ENCODE data around the gene AMOTL2. TPM values are rescaled to one million over a fixed set of nuclear protein-coding genes. Genes with fewer than 3 reads are reported as not detected.
A peak's percentile ranks its signal among the peaks of the same experiment; 100 is the strongest.

The AMOTL2 gene
- total and polyA plus RNA-seq, 9 of the 15 experiments (the other 6 are each of a cell fraction or from before 2014, with no cell fraction given), result 0.12 to 0.31 TPM; not detected in 7

DNA sequence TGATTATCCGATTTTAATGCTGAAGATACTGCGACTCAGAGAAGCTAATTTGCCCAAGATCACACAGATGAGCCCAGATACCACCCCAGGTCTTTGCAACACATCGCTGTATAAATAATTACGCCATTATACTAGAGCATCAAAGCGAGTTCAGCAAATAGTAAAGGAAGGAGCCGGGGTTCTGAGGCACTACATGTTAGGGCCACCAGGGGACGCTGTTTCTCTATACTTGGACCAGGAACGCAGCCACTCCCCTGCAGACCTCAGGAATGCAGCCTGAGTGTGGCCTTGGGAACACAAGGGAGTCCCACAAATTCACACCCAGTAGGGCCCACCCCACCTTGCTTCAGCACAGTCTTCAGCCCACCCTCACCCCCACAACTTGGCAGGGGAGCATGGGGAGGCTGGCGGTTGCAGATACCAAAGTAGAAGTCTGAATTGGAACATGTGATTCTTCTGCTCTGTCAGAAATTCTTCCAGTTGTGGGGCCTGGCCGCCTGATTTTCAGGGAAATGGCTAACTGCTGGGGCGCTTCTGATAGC is 65.8 kb downstream of the AMOTL2 start (continued):
- TF ChIP-seq ETV5 (CRISPR knock-in tag; IDR thresholded peaks at IDR 0.05; ENCODE audit: low read depth), result no peak
- no peak for TF ChIP-seq ZNF263 (CRISPR knock-in tag; IDR thresholded peaks at IDR 0.05; ENCODE audit: borderline replicate concordance)
- TF ChIP-seq, protein P1, sequence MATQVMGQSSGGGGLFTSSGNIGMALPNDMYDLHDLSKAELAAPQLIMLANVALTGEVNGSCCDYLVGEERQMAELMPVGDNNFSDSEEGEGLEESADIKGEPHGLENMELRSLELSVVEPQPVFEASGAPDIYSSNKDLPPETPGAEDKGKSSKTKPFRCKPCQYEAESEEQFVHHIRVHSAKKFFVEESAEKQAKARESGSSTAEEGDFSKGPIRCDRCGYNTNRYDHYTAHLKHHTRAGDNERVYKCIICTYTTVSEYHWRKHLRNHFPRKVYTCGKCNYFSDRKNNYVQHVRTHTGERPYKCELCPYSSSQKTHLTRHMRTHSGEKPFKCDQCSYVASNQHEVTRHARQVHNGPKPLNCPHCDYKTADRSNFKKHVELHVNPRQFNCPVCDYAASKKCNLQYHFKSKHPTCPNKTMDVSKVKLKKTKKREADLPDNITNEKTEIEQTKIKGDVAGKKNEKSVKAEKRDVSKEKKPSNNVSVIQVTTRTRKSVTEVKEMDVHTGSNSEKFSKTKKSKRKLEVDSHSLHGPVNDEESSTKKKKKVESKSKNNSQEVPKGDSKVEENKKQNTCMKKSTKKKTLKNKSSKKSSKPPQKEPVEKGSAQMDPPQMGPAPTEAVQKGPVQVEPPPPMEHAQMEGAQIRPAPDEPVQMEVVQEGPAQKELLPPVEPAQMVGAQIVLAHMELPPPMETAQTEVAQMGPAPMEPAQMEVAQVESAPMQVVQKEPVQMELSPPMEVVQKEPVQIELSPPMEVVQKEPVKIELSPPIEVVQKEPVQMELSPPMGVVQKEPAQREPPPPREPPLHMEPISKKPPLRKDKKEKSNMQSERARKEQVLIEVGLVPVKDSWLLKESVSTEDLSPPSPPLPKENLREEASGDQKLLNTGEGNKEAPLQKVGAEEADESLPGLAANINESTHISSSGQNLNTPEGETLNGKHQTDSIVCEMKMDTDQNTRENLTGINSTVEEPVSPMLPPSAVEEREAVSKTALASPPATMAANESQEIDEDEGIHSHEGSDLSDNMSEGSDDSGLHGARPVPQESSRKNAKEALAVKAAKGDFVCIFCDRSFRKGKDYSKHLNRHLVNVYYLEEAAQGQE (IDR thresholded peaks at IDR 0.05; ENCODE audit: borderline replicate concordance), result peak; percentile 76
- TF ChIP-seq, protein P1 (CRISPR knock-in tag; IDR thresholded peaks at IDR 0.05; ENCODE audit: low read depth), result no peak
- TF ChIP-seq, protein P2, sequence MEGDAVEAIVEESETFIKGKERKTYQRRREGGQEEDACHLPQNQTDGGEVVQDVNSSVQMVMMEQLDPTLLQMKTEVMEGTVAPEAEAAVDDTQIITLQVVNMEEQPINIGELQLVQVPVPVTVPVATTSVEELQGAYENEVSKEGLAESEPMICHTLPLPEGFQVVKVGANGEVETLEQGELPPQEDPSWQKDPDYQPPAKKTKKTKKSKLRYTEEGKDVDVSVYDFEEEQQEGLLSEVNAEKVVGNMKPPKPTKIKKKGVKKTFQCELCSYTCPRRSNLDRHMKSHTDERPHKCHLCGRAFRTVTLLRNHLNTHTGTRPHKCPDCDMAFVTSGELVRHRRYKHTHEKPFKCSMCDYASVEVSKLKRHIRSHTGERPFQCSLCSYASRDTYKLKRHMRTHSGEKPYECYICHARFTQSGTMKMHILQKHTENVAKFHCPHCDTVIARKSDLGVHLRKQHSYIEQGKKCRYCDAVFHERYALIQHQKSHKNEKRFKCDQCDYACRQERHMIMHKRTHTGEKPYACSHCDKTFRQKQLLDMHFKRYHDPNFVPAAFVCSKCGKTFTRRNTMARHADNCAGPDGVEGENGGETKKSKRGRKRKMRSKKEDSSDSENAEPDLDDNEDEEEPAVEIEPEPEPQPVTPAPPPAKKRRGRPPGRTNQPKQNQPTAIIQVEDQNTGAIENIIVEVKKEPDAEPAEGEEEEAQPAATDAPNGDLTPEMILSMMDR (IDR thresholded peaks at IDR 0.05 in 2 of 3, conservative IDR thresholded peaks at IDR 0.05 in 1 of 3; ENCODE audit: insufficient read depth in 2 of 3, low read depth in 1 of 3, low read length in 3 of 3), result peak; percentile 84 to 94 (median 92)
- no peak for TF ChIP-seq CBFB (CRISPR knock-in tag; IDR thresholded peaks at IDR 0.05)
- TF ChIP-seq TAF9B (IDR thresholded peaks at IDR 0.05; ENCODE audit: partially characterized antibody), result no peak
- TF ChIP-seq, protein P3, sequence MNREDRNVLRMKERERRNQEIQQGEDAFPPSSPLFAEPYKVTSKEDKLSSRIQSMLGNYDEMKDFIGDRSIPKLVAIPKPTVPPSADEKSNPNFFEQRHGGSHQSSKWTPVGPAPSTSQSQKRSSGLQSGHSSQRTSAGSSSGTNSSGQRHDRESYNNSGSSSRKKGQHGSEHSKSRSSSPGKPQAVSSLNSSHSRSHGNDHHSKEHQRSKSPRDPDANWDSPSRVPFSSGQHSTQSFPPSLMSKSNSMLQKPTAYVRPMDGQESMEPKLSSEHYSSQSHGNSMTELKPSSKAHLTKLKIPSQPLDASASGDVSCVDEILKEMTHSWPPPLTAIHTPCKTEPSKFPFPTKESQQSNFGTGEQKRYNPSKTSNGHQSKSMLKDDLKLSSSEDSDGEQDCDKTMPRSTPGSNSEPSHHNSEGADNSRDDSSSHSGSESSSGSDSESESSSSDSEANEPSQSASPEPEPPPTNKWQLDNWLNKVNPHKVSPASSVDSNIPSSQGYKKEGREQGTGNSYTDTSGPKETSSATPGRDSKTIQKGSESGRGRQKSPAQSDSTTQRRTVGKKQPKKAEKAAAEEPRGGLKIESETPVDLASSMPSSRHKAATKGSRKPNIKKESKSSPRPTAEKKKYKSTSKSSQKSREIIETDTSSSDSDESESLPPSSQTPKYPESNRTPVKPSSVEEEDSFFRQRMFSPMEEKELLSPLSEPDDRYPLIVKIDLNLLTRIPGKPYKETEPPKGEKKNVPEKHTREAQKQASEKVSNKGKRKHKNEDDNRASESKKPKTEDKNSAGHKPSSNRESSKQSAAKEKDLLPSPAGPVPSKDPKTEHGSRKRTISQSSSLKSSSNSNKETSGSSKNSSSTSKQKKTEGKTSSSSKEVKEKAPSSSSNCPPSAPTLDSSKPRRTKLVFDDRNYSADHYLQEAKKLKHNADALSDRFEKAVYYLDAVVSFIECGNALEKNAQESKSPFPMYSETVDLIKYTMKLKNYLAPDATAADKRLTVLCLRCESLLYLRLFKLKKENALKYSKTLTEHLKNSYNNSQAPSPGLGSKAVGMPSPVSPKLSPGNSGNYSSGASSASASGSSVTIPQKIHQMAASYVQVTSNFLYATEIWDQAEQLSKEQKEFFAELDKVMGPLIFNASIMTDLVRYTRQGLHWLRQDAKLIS (CRISPR knock-in tag; IDR thresholded peaks at IDR 0.05), result no peak
- no peak for TF ChIP-seq XRCC3 (IDR thresholded peaks at IDR 0.05)
- TF ChIP-seq FOXK1 (CRISPR knock-in tag; IDR thresholded peaks at IDR 0.05; ENCODE audit: borderline replicate concordance), result no peak
- no peak for TF ChIP-seq TCF3 (CRISPR knock-in tag; IDR thresholded peaks at IDR 0.05)
- TF ChIP-seq MTA2 (IDR thresholded peaks at IDR 0.05; ENCODE audit: low read depth), result no peak
- TF ChIP-seq, protein P4, sequence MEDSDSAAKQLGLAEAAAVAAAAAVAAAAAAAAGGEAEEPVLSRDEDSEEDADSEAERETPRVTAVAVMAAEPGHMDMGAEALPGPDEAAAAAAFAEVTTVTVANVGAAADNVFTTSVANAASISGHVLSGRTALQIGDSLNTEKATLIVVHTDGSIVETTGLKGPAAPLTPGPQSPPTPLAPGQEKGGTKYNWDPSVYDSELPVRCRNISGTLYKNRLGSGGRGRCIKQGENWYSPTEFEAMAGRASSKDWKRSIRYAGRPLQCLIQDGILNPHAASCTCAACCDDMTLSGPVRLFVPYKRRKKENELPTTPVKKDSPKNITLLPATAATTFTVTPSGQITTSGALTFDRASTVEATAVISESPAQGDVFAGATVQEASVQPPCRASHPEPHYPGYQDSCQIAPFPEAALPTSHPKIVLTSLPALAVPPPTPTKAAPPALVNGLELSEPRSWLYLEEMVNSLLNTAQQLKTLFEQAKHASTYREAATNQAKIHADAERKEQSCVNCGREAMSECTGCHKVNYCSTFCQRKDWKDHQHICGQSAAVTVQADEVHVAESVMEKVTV (CRISPR knock-in tag; IDR thresholded peaks at IDR 0.05), result peak; percentile 77

Data from K562 (cell line).